COLO829 (cell line): Measurements from ENCODE around the gene NFIA.

Source experiments
- DNase-seq: peaks from one replicate; pipeline ENCODE4 v3.0.0; 2012; ENCODE audit warnings: low spot score

The NFIA gene

GRCh38 chr1:61152469-61153105 is 70.2 kb downstream of the NFIA start:
- DNase-seq: peak; percentile 37

- DNase-seq: no peak
Observed at GRCh38 chr1:61156576-61157467, 74.5 kb downstream of the NFIA start.

- peak; percentile 31 for DNase-seq
Observed at GRCh38 chr1:61157468-61157987, 75.2 kb downstream of the NFIA start.

- no peak for DNase-seq
Observed at GRCh38 chr1:61158591-61158990, 76.2 kb downstream of the NFIA start.

DNA sequence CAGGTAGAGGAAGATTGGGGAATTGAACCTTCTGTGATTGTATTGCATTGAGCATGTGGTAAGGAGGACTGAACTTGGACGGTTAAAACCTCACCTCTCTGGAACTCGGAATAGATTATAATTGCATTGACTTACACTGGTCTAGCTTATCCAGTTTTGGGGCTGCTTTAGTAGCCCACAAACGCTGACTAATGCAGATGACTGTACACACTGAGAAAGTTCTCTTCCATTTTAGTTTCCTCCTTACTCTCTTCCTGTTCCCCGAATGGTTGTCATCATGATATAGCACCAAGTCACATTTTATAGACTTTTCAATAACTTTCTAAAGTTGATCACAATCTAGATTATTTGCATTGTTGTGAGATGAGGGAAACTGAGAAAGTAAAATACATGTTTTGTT is 78.2 kb downstream of the NFIA start:
- DNase-seq: no peak

- no peak for DNase-seq
Observed at GRCh38 chr1:61162520-61163258, 80.3 kb downstream of the NFIA start.

- no peak for DNase-seq
Observed at GRCh38 chr1:61163355-61163754, 81.0 kb downstream of the NFIA start.

- no peak for DNase-seq
Observed at GRCh38 chr1:61165402-61165801, 83.0 kb downstream of the NFIA start.

GRCh38 chr1:61167309-61167708 is 84.9 kb downstream of the NFIA start:
- DNase-seq: no peak

DNA sequence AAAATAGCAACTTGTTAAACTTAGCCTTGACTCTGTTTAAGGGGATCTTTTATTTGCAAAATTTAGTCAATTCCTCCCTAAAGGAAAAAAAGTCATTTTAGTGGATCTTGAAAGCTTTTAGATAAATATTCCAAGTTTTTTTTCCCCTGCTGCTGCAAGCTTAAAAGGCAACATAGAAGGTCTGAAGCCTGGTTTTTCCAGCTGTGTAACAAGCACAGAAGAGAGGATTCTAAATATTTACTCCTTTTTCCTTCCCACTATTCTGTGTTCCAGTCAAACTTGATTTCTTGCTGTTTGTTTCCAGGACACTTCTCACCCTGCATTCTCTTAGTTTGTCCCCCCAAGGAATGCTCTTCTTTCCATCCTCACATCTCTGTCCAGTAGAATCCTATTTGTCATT is 86.7 kb downstream of the NFIA start:
- DNase-seq: no peak

- DNase-seq: no peak
Observed at GRCh38 chr1:61169634-61170033, 87.3 kb downstream of the NFIA start.

GRCh38 chr1:61170328-61171238 is 88.2 kb downstream of the NFIA start:
- peak; percentile 72 for DNase-seq

DNA sequence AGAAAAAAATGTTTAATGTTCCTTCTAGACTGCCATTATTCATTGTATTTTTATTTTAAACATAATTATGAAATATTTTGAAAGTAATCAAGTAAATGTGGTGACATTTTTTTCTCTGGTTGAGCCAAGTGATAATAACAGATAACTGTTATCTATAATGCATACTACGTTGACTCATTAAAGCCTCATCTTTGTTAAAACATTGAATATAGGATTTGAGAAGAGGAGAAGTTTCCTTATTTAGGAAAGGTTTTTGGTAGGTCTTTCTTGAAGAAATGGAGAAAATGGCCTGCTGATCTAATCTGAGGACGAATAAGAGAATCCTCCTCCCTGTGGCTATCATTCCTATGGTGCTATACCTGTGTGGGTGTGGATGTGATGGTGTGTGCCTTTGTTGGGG is 89.0 kb downstream of the NFIA start:
- no peak for DNase-seq

GRCh38 chr1:61171974-61172373 is 89.6 kb downstream of the NFIA start:
- peak; percentile 69 for DNase-seq

DNA sequence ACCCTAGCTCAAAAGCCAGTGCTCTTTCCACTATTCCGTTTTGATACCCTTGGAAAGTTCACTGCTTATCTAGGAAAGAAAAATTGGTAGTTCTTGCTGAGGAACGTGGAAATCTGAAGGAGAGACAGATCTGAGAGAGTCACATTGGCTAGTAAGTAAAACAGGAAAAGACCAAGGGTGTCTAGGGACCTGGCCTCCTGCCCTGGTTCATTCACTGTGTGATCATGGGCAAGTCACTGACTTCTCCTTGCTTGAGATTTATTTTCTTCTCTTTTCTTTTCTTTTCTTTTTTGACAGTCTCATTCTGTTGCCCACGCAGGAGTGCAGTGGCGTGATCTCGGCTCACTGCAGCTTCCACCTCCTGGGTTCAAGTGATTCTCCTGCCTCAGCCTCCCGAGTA is 90.8 kb downstream of the NFIA start:
- DNase-seq: no peak

DNA sequence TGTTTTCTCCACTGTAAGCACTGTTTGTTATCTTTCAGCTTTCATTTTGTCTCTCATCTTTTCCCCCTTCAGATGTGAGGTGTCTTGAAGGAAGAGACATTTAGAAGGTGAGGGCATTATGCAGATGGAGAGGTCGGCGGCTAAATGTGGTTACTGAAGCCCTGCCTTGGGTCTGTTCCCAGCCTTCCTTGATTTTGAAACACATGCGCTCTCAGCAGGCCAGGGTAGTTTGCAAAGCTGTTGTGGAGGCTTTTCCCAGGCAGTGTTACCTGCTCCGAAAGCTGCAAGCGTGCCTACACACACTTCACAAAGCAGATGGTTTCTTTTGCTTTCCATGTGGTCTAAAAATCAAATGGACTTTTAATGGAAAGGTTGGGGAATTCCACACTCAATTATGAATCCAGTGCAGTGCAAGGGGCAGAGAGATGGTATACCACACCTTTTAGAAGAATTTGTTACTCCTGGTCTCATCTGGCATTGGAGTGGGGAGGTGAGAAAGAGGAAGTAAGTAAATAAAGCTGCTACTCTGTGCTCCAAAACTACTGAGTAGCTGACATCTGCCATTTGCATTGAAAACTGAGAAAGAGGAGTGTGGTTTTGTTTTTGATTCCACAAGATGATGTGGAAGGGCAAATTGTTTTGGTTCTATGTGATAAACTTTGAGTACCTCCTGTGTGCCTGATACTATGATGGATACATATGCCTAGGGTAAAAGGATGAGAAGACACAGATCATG is 91.9 kb downstream of the NFIA start:
- DNase-seq: no peak

- no peak for DNase-seq
Observed at GRCh38 chr1:61175976-61176375, 93.6 kb downstream of the NFIA start.

DNA sequence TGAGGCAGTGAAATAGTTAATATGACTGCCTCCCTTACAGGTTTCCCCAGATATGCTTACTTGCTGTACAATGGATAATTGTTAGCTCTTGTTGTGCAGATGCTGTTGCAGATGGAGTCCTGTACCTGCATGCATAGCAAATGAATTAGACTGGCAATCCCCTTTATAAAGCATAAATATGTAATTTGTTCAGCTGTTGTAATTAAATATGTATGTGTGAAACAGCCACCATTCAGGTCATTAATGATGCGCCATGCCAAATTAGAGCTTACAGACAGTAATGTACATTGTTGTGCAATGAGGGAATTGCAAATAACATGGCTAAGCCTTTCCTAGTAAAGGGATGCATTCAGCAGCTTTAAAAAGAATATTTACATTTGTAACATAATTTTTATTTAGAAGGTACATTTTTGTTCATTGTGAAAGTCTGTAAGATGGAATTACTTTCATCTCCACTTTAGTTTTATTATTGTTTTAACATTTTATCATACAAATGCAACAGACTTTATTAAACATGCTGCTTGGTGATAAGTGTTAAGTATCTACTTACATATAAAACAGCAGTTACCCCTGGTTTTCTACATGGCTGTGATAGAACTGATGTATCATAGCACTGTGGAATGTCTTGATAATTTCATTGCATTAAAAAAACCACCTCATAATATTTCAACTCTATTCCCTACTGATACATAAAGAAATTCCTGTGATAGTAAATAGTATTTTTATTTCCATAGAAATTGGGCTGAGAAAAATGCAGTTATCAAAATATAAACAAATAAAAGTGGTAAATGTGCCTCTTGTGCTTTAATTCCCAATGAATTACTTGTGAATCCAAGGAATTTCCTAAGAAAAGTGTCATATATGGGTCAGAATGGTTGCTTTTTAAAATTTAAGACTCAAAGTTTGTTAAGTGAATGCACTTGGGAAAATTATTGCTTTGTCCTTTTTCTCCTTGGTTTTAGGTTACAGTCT is 99.0 kb downstream of the NFIA start:
- DNase-seq: no peak

- DNase-seq: peak; percentile 40
Observed at GRCh38 chr1:61182049-61182448, 99.7 kb downstream of the NFIA start.

GRCh38 chr1:61182480-61182879 is 100.1 kb downstream of the NFIA start:
- no peak for DNase-seq
